B cell (primary cell): Measurements from ENCODE around the gene OR6C2.

Source experiments
- EZH2 ChIP-seq: IDR thresholded peaks from 2 replicates; pipeline ENCODE4 v1.6.1; 2012; ENCODE audit warnings: borderline replicate concordance, low read depth, mild to moderate bottlenecking, moderate library complexity, low read length; ENCODE audit not compliant: insufficient read depth, poor library complexity, severe bottlenecking
- TF ChIP-seq, protein P1 (sequence below): fragments of 200-600 bp; IDR thresholded peaks from one replicate; pipeline ENCODE4 v1.8.0; 2022; ENCODE audit warnings: antibody characterized with exemption, mild to moderate bottlenecking

DNA sequence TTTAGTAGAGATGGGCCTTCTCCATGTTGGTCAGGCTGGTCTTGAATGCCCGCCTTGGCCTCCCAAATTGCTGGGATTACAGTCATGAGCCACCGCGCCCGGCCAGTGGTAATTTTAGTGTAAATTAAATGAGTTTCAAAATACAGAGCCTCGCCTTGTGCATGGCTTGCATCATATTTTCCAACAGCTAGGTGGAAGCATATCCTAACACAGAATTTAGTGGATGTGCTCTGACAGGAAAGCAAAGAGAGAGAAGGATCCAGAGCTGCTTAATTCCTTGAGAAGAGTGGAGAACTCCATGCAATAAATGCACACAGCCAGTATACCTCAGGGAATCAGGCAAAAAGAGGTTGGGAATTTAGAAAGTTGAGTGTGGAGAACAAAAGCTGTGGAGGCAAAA, 2.5 kb downstream of the OR6C2 start:
- TF ChIP-seq, protein P1, sequence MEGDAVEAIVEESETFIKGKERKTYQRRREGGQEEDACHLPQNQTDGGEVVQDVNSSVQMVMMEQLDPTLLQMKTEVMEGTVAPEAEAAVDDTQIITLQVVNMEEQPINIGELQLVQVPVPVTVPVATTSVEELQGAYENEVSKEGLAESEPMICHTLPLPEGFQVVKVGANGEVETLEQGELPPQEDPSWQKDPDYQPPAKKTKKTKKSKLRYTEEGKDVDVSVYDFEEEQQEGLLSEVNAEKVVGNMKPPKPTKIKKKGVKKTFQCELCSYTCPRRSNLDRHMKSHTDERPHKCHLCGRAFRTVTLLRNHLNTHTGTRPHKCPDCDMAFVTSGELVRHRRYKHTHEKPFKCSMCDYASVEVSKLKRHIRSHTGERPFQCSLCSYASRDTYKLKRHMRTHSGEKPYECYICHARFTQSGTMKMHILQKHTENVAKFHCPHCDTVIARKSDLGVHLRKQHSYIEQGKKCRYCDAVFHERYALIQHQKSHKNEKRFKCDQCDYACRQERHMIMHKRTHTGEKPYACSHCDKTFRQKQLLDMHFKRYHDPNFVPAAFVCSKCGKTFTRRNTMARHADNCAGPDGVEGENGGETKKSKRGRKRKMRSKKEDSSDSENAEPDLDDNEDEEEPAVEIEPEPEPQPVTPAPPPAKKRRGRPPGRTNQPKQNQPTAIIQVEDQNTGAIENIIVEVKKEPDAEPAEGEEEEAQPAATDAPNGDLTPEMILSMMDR: no peak
- no peak for TF ChIP-seq EZH2
